Colonic mucosa (tissue), 4 donors: ENCODE measurements around the gene TRMT11. TPM values are rescaled to one million over a fixed set of nuclear protein-coding genes. Genes with fewer than 3 reads are reported as not detected.

ENCODE experiments used
- DNase-seq: peaks from one replicate; pipeline ENCODE4 v3.0.0-alpha.2; 2020
- H3K27ac ChIP-seq: fragments of 200-600 bp; one replicate; pipeline ENCODE4 v1.8.0; 2021
- H3K27me3 ChIP-seq: fragments of 200-600 bp; one replicate; pipeline ENCODE4 v1.8.0; 2021
- H3K36me3 ChIP-seq: fragments of 200-600 bp; one replicate; pipeline ENCODE4 v1.8.0; 2021
- H3K4me1 ChIP-seq: fragments of 200-600 bp; one replicate; pipeline ENCODE4 v1.8.0; 2021; ENCODE audit warnings: mild to moderate bottlenecking
- H3K4me3 ChIP-seq: fragments of 200-600 bp; one replicate; pipeline ENCODE4 v1.8.0; 2021
- H3K9ac ChIP-seq, 2 donors: one replicate each; pipeline ENCODE4 v1.7.0; 2013; ENCODE audit warnings: control low read depth in 2 of 2, low read depth in 2 of 2, low read length in 2 of 2
- H3K9me3 ChIP-seq: fragments of 200-600 bp; one replicate; pipeline ENCODE4 v1.8.0; 2021
- CTCF ChIP-seq: fragments of 200-600 bp; IDR thresholded peaks from one replicate; pipeline ENCODE4 v1.8.0; 2022; ENCODE audit warnings: antibody characterized with exemption, mild to moderate bottlenecking
- intact Hi-C: fragments of 100-400 bp; cut with DNase I; formaldehyde crosslinking; loops from one replicate; pipeline ENCODE4 v1.14.1; 2022
- total RNA-seq, 2 donors: library from RNA; stranded (reverse); fragmentation: NEBNext Ultra II Directional in 1 of 2; extraction: Animal tissue kit (Norgen Biotek cat#: 25700) in 1 of 2; gene quantifications; one replicate each; pipeline ENCODE4 v1.2.1, GENCODE V29; 2021
- donor health status: healthy.
- donor health status: DM: no; HTN: no; CAD: no.
- donor health status: DM: no; HTN: no; CAD: no.

TRMT11 gene
- total RNA-seq, 2 donors from 2014 or later = 17.0 to 18.7 TPM

GRCh38 chr6:126039284-126039683 is 52.9 kb downstream of the TRMT11 start:
- TF ChIP-seq CTCF = no peak
- H3K4me1 ChIP-seq = no peaks in the 10 kb centered on the region
- no peak overlapping the region for H3K9ac ChIP-seq
- H3K4me3 ChIP-seq = no peak overlapping the region
- intact Hi-C loops = loop anchor here (10.0 kb wide), 3 partner anchors 136 to 306 kb away; partner anchors contain the start of gene CENPW
- no peak for DNase-seq
- no peaks in the 10 kb centered on the region for H3K36me3 ChIP-seq
- H3K27ac ChIP-seq = no peak overlapping the region
- H3K27me3 ChIP-seq = no peaks in the 10 kb centered on the region
- no peaks in the 10 kb centered on the region for H3K9me3 ChIP-seq

GRCh38 chr6:126040394-126040793 is 54.1 kb downstream of the TRMT11 start:
- Histone ChIP-seq H3K27ac (peak overlapping the region; percentile 76), H3K9me3 (no peaks in the 10 kb centered on the region), H3K36me3 (no peaks in the 10 kb centered on the region), H3K4me3 (no peak overlapping the region), H3K27me3 (no peaks in the 10 kb centered on the region), H3K4me1 (no peaks in the 10 kb centered on the region), H3K9ac (peak overlapping the region in 1 of 2 donors; percentile 16)
- intact Hi-C loops = no loop called here
- TF ChIP-seq CTCF = no peak
- no peak for DNase-seq

- intact Hi-C loops = no loop called here
- Histone ChIP-seq H3K9ac (peak overlapping the region in 1 of 2 donors; percentile 16), H3K36me3 (no peaks in the 10 kb centered on the region), H3K4me1 (no peaks in the 10 kb centered on the region), H3K27me3 (no peaks in the 10 kb centered on the region), H3K4me3 (no peak overlapping the region), H3K27ac (peak overlapping the region; percentile 76), H3K9me3 (no peaks in the 10 kb centered on the region)
- no peak for TF ChIP-seq CTCF
- peak; percentile 61 for DNase-seq
These were observed 54.5 kb downstream of the TRMT11 start for GRCh38 chr6:126040826-126041225.

GRCh38 chr6:126041516-126041915 is 55.2 kb downstream of the TRMT11 start:
- Histone ChIP-seq H3K27ac (peak overlapping the region; percentile 76), H3K9ac (no peak overlapping the region), H3K9me3 (no peaks in the 10 kb centered on the region), H3K36me3 (no peaks in the 10 kb centered on the region), H3K4me3 (no peak overlapping the region), H3K27me3 (no peaks in the 10 kb centered on the region), H3K4me1 (no peaks in the 10 kb centered on the region)
- intact Hi-C loops = no loop called here
- no peak for TF ChIP-seq CTCF
- no peak for DNase-seq

GRCh38 chr6:126042001-126042419 is 55.7 kb downstream of the TRMT11 start:
- Histone ChIP-seq H3K9me3 (no peaks in the 10 kb centered on the region), H3K9ac (no peak overlapping the region), H3K4me1 (no peaks in the 10 kb centered on the region), H3K27ac (peak overlapping the region; percentile 76), H3K36me3 (no peaks in the 10 kb centered on the region), H3K4me3 (no peak overlapping the region), H3K27me3 (no peaks in the 10 kb centered on the region)
- DNase-seq = no peak
- TF ChIP-seq CTCF = no peak
- intact Hi-C loops = no loop called here
